DMS53 treated with DMSO at 0.1 percent for 48 hours (cell line): Measurements from ENCODE around the gene CHDH.

ENCODE experiments used
- DNase-seq: peaks from one replicate; lab custom pipeline; 2025; ENCODE audit not compliant: unreplicated experiment; lab: John Stamatoyannopoulos, UW

Gene CHDH

GRCh38 chr3:53846134-53846850, at the start of gene CHDH, which contains the start of gene IL17RB:
TSS of gene CHDH (minus strand) at chr3:53846419. CDS start at chr3:53824008, 22,411 bp downstream.
TSS of gene IL17RB (plus strand) at chr3:53846568. CDS start at chr3:53846589, 21 bp downstream.
- peak; percentile 6 for DNase-seq

- no peak for DNase-seq
These were observed 46.0 kb upstream of the CHDH start for GRCh38 chr3:53892286-53892637.

GRCh38 chr3:53891497-53892285, 45.5 kb upstream of the CHDH start, which contains the start of gene SELENOK:
TSS of gene SELENOK (minus strand) at chr3:53891859.
- DNase-seq: peak; percentile 82

- DNase-seq: peak; percentile 2
These were observed 44.7 kb upstream of the CHDH start for GRCh38 chr3:53890726-53891475.

- no peak for DNase-seq
These were observed 42.0 kb upstream of the CHDH start for GRCh38 chr3:53888232-53888631.

GRCh38 chr3:53887446-53887845, 41.2 kb upstream of the CHDH start:
- no peak for DNase-seq

- DNase-seq: no peak
These were observed 39.0 kb upstream of the CHDH start for GRCh38 chr3:53885239-53885638.

- DNase-seq: no peak
These were observed 38.4 kb upstream of the CHDH start for GRCh38 chr3:53884623-53885022.

GRCh38 chr3:53883008-53883407, 36.8 kb upstream of the CHDH start:
- no peak for DNase-seq

GRCh38 chr3:53881691-53882593, 35.7 kb upstream of the CHDH start, which contains the start of gene ACTR8:
TSS of gene ACTR8 (minus strand) at chr3:53882152. CDS start at chr3:53882101, 51 bp downstream.
- DNase-seq: no peak

GRCh38 chr3:53880396-53881345, 34.5 kb upstream of the CHDH start:
- no peak for DNase-seq

- DNase-seq: no peak
These were observed 19.7 kb upstream of the CHDH start for GRCh38 chr3:53865732-53866499.

- DNase-seq: no peak
These were observed 16.9 kb upstream of the CHDH start for GRCh38 chr3:53863145-53863544.

GRCh38 chr3:53862241-53862640, 16.0 kb upstream of the CHDH start:
- no peak for DNase-seq

- no peak for DNase-seq
These were observed 14.0 kb upstream of the CHDH start for GRCh38 chr3:53860196-53860595.

GRCh38 chr3:53859178-53859577, 13.0 kb upstream of the CHDH start:
- DNase-seq: no peak

GRCh38 chr3:53858096-53858741, 12.0 kb upstream of the CHDH start:
- DNase-seq: no peak

GRCh38 chr3:53856964-53857363, 10.7 kb upstream of the CHDH start:
- DNase-seq: no peak
